Esophagus (tissue), 2 donors: ENCODE results near the gene SLC26A11. TPM values are rescaled to one million over a fixed set of nuclear protein-coding genes. Genes with fewer than 3 reads are reported as not detected.
"Not testable (repeated sequence)": the region's sequence is repeated elsewhere in the genome, so short reads cannot be mapped to it uniquely, and the experiment has no call there.

Source experiments
- H3K27ac ChIP-seq, 2 donors: one replicate each; pipeline ENCODE4 v1.5.1; 2013; ENCODE audit warnings: low read depth in 2 of 2, mild to moderate bottlenecking in 2 of 2, inconsistent platforms in 1 of 2, low read length in 1 of 2, moderate library complexity in 1 of 2
- H3K27me3 ChIP-seq, 2 donors: one replicate each; pipeline ENCODE4 v1.6.1; 2013; ENCODE audit warnings: low read length in 2 of 2, control low read depth in 1 of 2, mild to moderate bottlenecking in 1 of 2; ENCODE audit not compliant: insufficient read depth in 2 of 2, control insufficient read depth in 1 of 2
- H3K36me3 ChIP-seq, 2 donors: one replicate each; pipeline ENCODE4 v1.6.1; 2013; ENCODE audit warnings: low read length in 1 of 2; ENCODE audit not compliant: control insufficient read depth in 2 of 2, insufficient read depth in 2 of 2
- H3K4me1 ChIP-seq, 2 donors: one replicate each; pipeline ENCODE4 v1.6.1; 2013; ENCODE audit warnings: low read length in 1 of 2; ENCODE audit not compliant: control insufficient read depth in 2 of 2, insufficient read depth in 2 of 2
- H3K4me3 ChIP-seq, 2 donors: one replicate each; pipeline ENCODE4 v1.5.1; 2013; ENCODE audit warnings: low read length in 2 of 2, mild to moderate bottlenecking in 2 of 2, low read depth in 1 of 2, moderate library complexity in 1 of 2
- H3K9me3 ChIP-seq, 2 donors: one replicate each; pipeline ENCODE4 v1.6.1; 2013; ENCODE audit warnings: mild to moderate bottlenecking in 2 of 2, low read depth in 1 of 2, low read length in 1 of 2, moderate library complexity in 1 of 2; ENCODE audit not compliant: control insufficient read depth in 2 of 2, insufficient read depth in 1 of 2
- WGBS, 2 donors: extraction: QIAGEN DNeasy Blood & Tissue Kit; methylation state at CpG; one replicate each; pipeline ENCODE4 v1.1.7; 2013; 5-methylcytosine and 5-hydroxymethylcytosine counted together
- polyA plus RNA-seq, 2 donors: library from polyadenylated mRNA; stranded (reverse); fragments of 200-250 nt; gene quantifications; one replicate each; pipeline ENCODE4 v1.2.3, GENCODE V29; 2013
- donor health status: healthy with polysubstance abuse.
- donor health status: Bipolar disorder and iron deficiency.

SLC26A11 gene
- polyA plus RNA-seq, 2 donors = 4.7 to 6.9 TPM

GRCh38 chr17:80299350-80300100 lies 79.3 kb downstream of the SLC26A11 start:
- not testable (repeated sequence) for H3K27me3 ChIP-seq, H3K4me3 ChIP-seq, H3K4me1 ChIP-seq, H3K9me3 ChIP-seq, H3K27ac ChIP-seq
- 96 to 99% methylated on average over 4 of the region's 4 CpGs for WGBS, 2 donors
- peaks cover 19 to 38% of the 10 kb centered on the region in 2 donors for H3K36me3 ChIP-seq

DNA sequence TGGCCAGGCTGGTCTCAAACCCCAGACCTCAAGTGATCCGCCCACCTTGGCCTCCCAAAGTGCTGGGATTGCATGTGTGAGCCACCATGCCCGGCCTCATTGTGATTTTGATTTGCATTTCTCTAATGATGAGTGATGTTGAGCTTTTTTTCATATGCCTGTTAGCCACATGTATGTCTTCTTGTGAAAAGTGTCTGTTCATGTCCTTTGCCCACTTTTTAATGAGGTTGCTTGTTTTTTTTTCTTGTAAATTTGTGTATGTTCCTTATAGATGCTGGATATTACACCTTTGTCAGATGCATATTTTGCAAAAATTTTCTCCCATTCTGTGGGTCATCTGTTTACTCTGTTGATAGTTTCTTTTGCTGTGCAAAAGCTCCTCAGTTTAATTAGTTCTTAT lies 80.5 kb downstream of the SLC26A11 start:
- not testable (repeated sequence) for H3K4me1 ChIP-seq, H3K27me3 ChIP-seq, H3K4me3 ChIP-seq, H3K27ac ChIP-seq, H3K9me3 ChIP-seq
- WGBS, 2 donors = 90 to 95% methylated on average over 2 of the region's 2 CpGs
- H3K36me3 ChIP-seq = peaks cover 8 to 28% of the 10 kb centered on the region in 2 donors

Other genes starting within 250 kb of the SLC26A11 start
- gene TBC1D16, start 184.6 kb upstream of the SLC26A11 start, polyA plus RNA-seq = 1 to 10 TPM; 2.4 to 3.8 TPM
- 1 to 10 TPM in 1 of 2 donors, under 1 TPM in 1; 0.48 to 1.3 TPM for gene CCDC40, start 183.8 kb upstream of the SLC26A11 start, polyA plus RNA-seq
- 10 to 100 TPM; 10.1 to 14.3 TPM for gene GAA, start 118.8 kb upstream of the SLC26A11 start, polyA plus RNA-seq
- gene EIF4A3, start 73.3 kb upstream of the SLC26A11 start, polyA plus RNA-seq = 100 to 1,000 TPM in 1 of 2 donors, 10 to 100 TPM in 1; 40.5 to 102 TPM
- gene CARD14, start 50.4 kb upstream of the SLC26A11 start, polyA plus RNA-seq = 10 to 100 TPM; 25.7 to 28.0 TPM
- 10 to 100 TPM; 16.5 to 20.4 TPM for gene SGSH, start 94 bp upstream of the SLC26A11 start, polyA plus RNA-seq
- gene RNF213, start 40.4 kb downstream of the SLC26A11 start, polyA plus RNA-seq = 10 to 100 TPM; 17.9 to 54.7 TPM
- 10 to 100 TPM; 10.8 to 11.9 TPM for gene ENDOV, start 194.7 kb downstream of the SLC26A11 start, polyA plus RNA-seq